OCI-LY1 (cell line): Measurements from ENCODE around the gene ENSA.
"Not testable (repeated sequence)": the region's sequence is repeated elsewhere in the genome, so short reads cannot be mapped to it uniquely, and the experiment has no call there.

Experiments used
- H2AFZ ChIP-seq: fragments of 200-600 bp; sonication (generic), shearing (Covaris generic); 2 replicates; pipeline ENCODE4 v1.6.0; 2014; ENCODE audit warnings: antibody characterized with exemption, mild to moderate bottlenecking, low read length
- H3F3A ChIP-seq: fragments of 200-600 bp; sonication (generic), shearing (Covaris generic); 2 replicates; pipeline ENCODE4 v1.6.0; 2014; ENCODE audit warnings: mild to moderate bottlenecking, antibody characterized with exemption, low read length, moderate library complexity; ENCODE audit not compliant: insufficient read depth
- H3K27ac ChIP-seq: fragments of 200-600 bp; sonication (generic); 2 replicates; pipeline ENCODE4 v1.5.1; 2014; ENCODE audit warnings: low read length, mixed run types, mild to moderate bottlenecking, low read depth; ENCODE audit not compliant: poor library complexity, severe bottlenecking
- H3K27me3 ChIP-seq: fragments of 200-600 bp; sonication (generic); 2 replicates; pipeline ENCODE4 v1.6.0; 2014; ENCODE audit warnings: antibody characterized with exemption, mild to moderate bottlenecking, low read length, moderate library complexity; ENCODE audit not compliant: insufficient read depth
- H3K36me3 ChIP-seq: fragments of 200-600 bp; sonication (generic); 2 replicates; pipeline ENCODE4 v1.6.1; 2014; ENCODE audit warnings: mild to moderate bottlenecking, antibody characterized with exemption, low read length, moderate library complexity, mixed read lengths; ENCODE audit not compliant: insufficient read depth
- H3K4me1 ChIP-seq: fragments of 200-600 bp; sonication (generic); 2 replicates; pipeline ENCODE4 v1.5.1; 2014; ENCODE audit warnings: mild to moderate bottlenecking, low read length, moderate library complexity; ENCODE audit not compliant: insufficient read depth, severe bottlenecking
- H3K4me2 ChIP-seq: fragments of 200-600 bp; sonication (generic), shearing (Covaris generic); 2 replicates; pipeline ENCODE4 v1.6.1; 2014; ENCODE audit warnings: low read length
- H3K4me3 ChIP-seq: fragments of 200-600 bp; sonication (generic); 2 replicates; pipeline ENCODE4 v1.5.1; 2014; ENCODE audit warnings: low read length, low read depth, mild to moderate bottlenecking, mixed read lengths; ENCODE audit not compliant: poor library complexity, severe bottlenecking
- H3K79me2 ChIP-seq: fragments of 200-600 bp; shearing (Covaris generic); 2 replicates; pipeline ENCODE4 v1.6.1; 2016; ENCODE audit warnings: mixed run types, low read length, mixed read lengths; ENCODE audit not compliant: insufficient read depth
- H3K9ac ChIP-seq: fragments of 200-600 bp; sonication (generic), shearing (Covaris generic); 2 replicates; pipeline ENCODE4 v1.6.1; 2014; ENCODE audit warnings: mild to moderate bottlenecking, low read length, mixed read lengths
- H3K9me2 ChIP-seq: fragments of 200-600 bp; sonication (generic), shearing (Covaris generic); 2 replicates; pipeline ENCODE4 v1.6.1; 2014; ENCODE audit warnings: low read depth, mild to moderate bottlenecking, low read length, mixed read lengths
- H3K9me3 ChIP-seq: fragments of 200-600 bp; shearing (Covaris generic); 2 replicates; pipeline ENCODE4 v1.6.1; 2014; ENCODE audit warnings: low read length, mixed read lengths
- H4K20me1 ChIP-seq: fragments of 200-600 bp; sonication (generic), shearing (Covaris generic); 2 replicates; pipeline ENCODE4 v1.6.0; 2016; ENCODE audit warnings: mild to moderate bottlenecking, low read length; ENCODE audit not compliant: insufficient read depth
- EZH2 ChIP-seq: fragments of 200-600 bp; sonication (generic), shearing (Covaris generic); IDR thresholded peaks from 2 replicates; pipeline ENCODE4 v1.8.0; 2017; ENCODE audit warnings: borderline replicate concordance, mixed run types, mild to moderate bottlenecking, antibody characterized with exemption, low read length, moderate library complexity, mixed read lengths
- TF ChIP-seq, protein P1 (sequence below): fragments of 200-600 bp; sonication (generic), shearing (Covaris generic); IDR thresholded peaks from 2 replicates; pipeline ENCODE4 v1.5.1; 2017; ENCODE audit warnings: mild to moderate bottlenecking, antibody characterized with exemption, low read length, moderate library complexity, mixed read lengths

The ENSA gene

GRCh38 chr1:150601540-150601939, 27.9 kb downstream of the ENSA start:
- Histone ChIP-seq H3K4me3 (no peak overlapping the region), H3K4me1 (no peaks in the 10 kb centered on the region), H2AFZ (no peak overlapping the region), H4K20me1 (no peaks in the 10 kb centered on the region), H3F3A (0 out of 2 replicates have a peak, but pooled peaks cover 4% of the 10 kb centered on the region), H3K27ac (no peak overlapping the region), H3K9me2 (no peaks in the 10 kb centered on the region), H3K79me2 (no peaks in the 10 kb centered on the region), H3K4me2 (no peak overlapping the region), H3K9ac (no peak overlapping the region), H3K27me3 (no peaks in the 10 kb centered on the region), H3K9me3 (no peaks in the 10 kb centered on the region), H3K36me3 (no peaks in the 10 kb centered on the region)
- TF ChIP-seq, protein P1, sequence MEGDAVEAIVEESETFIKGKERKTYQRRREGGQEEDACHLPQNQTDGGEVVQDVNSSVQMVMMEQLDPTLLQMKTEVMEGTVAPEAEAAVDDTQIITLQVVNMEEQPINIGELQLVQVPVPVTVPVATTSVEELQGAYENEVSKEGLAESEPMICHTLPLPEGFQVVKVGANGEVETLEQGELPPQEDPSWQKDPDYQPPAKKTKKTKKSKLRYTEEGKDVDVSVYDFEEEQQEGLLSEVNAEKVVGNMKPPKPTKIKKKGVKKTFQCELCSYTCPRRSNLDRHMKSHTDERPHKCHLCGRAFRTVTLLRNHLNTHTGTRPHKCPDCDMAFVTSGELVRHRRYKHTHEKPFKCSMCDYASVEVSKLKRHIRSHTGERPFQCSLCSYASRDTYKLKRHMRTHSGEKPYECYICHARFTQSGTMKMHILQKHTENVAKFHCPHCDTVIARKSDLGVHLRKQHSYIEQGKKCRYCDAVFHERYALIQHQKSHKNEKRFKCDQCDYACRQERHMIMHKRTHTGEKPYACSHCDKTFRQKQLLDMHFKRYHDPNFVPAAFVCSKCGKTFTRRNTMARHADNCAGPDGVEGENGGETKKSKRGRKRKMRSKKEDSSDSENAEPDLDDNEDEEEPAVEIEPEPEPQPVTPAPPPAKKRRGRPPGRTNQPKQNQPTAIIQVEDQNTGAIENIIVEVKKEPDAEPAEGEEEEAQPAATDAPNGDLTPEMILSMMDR: no peak
- TF ChIP-seq EZH2: no peak

- not testable (repeated sequence) for H4K20me1 ChIP-seq, H3K4me3 ChIP-seq, H3K4me2 ChIP-seq, H3K79me2 ChIP-seq, H3K9me3 ChIP-seq, H3K9me2 ChIP-seq, H3K36me3 ChIP-seq, H3K27ac ChIP-seq, H3K27me3 ChIP-seq, H2AFZ ChIP-seq, H3K9ac ChIP-seq, H3F3A ChIP-seq, H3K4me1 ChIP-seq
Measured at GRCh38 chr1:150598346-150598745, 31.1 kb downstream of the ENSA start.

GRCh38 chr1:150596976-150597375, 32.4 kb downstream of the ENSA start:
- Histone ChIP-seq H3K9ac (no peak overlapping the region), H3K27ac (no peak overlapping the region)

More at GRCh38 chr1:150596976-150597375, 32.4 kb downstream of the ENSA start:
- Histone ChIP-seq H3K4me3 (no peak overlapping the region), H3K36me3 (no peaks in the 10 kb centered on the region), H3K27me3 (no peaks in the 10 kb centered on the region), H3K4me1 (no peaks in the 10 kb centered on the region), H3K4me2 (no peak overlapping the region), H3K79me2 (no peaks in the 10 kb centered on the region), H2AFZ (no peak overlapping the region), H3K9me2 (no peaks in the 10 kb centered on the region), H3F3A (no peaks in the 10 kb centered on the region), H3K9me3 (no peaks in the 10 kb centered on the region), H4K20me1 (no peaks in the 10 kb centered on the region)
- TF ChIP-seq, protein P1: no peak
- TF ChIP-seq EZH2: no peak
